ENCODE data around the gene PDK2. TPM values are rescaled to one million over a fixed set of nuclear protein-coding genes. Genes with fewer than 3 reads are reported as not detected.

Gene PDK2
- total and polyA plus RNA-seq, 9 of the 15 experiments (the other 6 are each of a cell fraction or from before 2014, with no cell fraction given), result 0.03 to 2.5 (median 1.4) TPM

- TF ChIP-seq AFF4 (CRISPR knock-in tag; IDR thresholded peaks at IDR 0.05) (no peak; the same call in 1 of the 2 replicates), SRSF7 (optimal IDR thresholded peaks at IDR 0.05; ENCODE audit: low read depth, low read length) (no peak), IRF2 (CRISPR knock-in tag; IDR thresholded peaks at IDR 0.05) (no peak), STAT5A (IDR thresholded peaks at IDR 0.05; ENCODE audit: borderline replicate concordance, low read length) (no peak), ZNF143 (CRISPR knock-in tag; IDR thresholded peaks at IDR 0.05) (no peak), SMARCB1 (IDR thresholded peaks at IDR 0.05; ENCODE audit: insufficient read length, low read depth) (no peak), PHTF2 (CRISPR knock-in tag; IDR thresholded peaks at IDR 0.05) (no peak), NKRF (IDR thresholded peaks at IDR 0.05; ENCODE audit: borderline replicate concordance) (no peak), E2F3 (CRISPR knock-in tag; IDR thresholded peaks at IDR 0.05) (no peak), BRF1 (IDR thresholded peaks at IDR 0.05; ENCODE audit: borderline replicate concordance, extremely low read depth, insufficient read length) (no peak), CEBPZ (IDR thresholded peaks at IDR 0.05; ENCODE audit: borderline replicate concordance, low read depth, low read length) (no peak), PPARD (CRISPR knock-in tag; IDR thresholded peaks at IDR 0.05) (no peak), CTBP1 (IDR thresholded peaks at IDR 0.05; ENCODE audit: borderline replicate concordance) (peak; percentile 94), CBX2 (IDR thresholded peaks at IDR 0.05; ENCODE audit: insufficient read depth, low read length, poor library complexity, severe bottlenecking) (no peak)
- TF ChIP-seq, protein P1, sequence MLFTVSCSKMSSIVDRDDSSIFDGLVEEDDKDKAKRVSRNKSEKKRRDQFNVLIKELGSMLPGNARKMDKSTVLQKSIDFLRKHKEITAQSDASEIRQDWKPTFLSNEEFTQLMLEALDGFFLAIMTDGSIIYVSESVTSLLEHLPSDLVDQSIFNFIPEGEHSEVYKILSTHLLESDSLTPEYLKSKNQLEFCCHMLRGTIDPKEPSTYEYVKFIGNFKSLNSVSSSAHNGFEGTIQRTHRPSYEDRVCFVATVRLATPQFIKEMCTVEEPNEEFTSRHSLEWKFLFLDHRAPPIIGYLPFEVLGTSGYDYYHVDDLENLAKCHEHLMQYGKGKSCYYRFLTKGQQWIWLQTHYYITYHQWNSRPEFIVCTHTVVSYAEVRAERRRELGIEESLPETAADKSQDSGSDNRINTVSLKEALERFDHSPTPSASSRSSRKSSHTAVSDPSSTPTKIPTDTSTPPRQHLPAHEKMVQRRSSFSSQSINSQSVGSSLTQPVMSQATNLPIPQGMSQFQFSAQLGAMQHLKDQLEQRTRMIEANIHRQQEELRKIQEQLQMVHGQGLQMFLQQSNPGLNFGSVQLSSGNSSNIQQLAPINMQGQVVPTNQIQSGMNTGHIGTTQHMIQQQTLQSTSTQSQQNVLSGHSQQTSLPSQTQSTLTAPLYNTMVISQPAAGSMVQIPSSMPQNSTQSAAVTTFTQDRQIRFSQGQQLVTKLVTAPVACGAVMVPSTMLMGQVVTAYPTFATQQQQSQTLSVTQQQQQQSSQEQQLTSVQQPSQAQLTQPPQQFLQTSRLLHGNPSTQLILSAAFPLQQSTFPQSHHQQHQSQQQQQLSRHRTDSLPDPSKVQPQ (CRISPR knock-in tag; IDR thresholded peaks at IDR 0.05; ENCODE audit: borderline replicate concordance), result no peak
Measured at GRCh38 chr17:50117202-50118051, 22.3 kb downstream of the PDK2 start (continued).

Data from K562 (cell line).